ENCODE data around the gene RFLNA.

GRCh38 chr12:124316257-124316900 is 21.5 kb downstream of the RFLNA start:
- TF ChIP-seq CTCF (IDR thresholded peaks at IDR 0.05; ENCODE audit: low read depth, low read length) (no peak), MAX (IDR thresholded peaks at IDR 0.05; ENCODE audit: low read depth, low read length) (no peak), POLR2A (IDR thresholded peaks at IDR 0.05; ENCODE audit: extremely low read depth, insufficient read length) (no peak), MYC (IDR thresholded peaks at IDR 0.05; ENCODE audit: low read depth, low read length) (no peak)

Measured in NB4 (cell line).